Astrocyte of the spinal cord (primary cell): ENCODE data around the gene RNF220.

Experiments used
- DNase-seq: peaks from one replicate; pipeline ENCODE4 v3.0.0; 2011; ENCODE audit warnings: low read depth, low spot score
- H3K4me3 ChIP-seq: 2 replicates; pipeline ENCODE4 v1.5.1; 2011; ENCODE audit warnings: low read depth, mild to moderate bottlenecking, low read length, moderate library complexity
- in situ Hi-C: cut with HindIII; loops from 2 replicates; pipeline ENCODE4 v1.10.0; 2017; ENCODE audit warnings: low sequenced_read_pairs
- TF ChIP-seq, protein P1 (sequence below): IDR thresholded peaks from 2 replicates; pipeline ENCODE4 v1.5.1; 2012; ENCODE audit warnings: low read depth, mild to moderate bottlenecking, low read length, inconsistent platforms

Gene RNF220

DNA sequence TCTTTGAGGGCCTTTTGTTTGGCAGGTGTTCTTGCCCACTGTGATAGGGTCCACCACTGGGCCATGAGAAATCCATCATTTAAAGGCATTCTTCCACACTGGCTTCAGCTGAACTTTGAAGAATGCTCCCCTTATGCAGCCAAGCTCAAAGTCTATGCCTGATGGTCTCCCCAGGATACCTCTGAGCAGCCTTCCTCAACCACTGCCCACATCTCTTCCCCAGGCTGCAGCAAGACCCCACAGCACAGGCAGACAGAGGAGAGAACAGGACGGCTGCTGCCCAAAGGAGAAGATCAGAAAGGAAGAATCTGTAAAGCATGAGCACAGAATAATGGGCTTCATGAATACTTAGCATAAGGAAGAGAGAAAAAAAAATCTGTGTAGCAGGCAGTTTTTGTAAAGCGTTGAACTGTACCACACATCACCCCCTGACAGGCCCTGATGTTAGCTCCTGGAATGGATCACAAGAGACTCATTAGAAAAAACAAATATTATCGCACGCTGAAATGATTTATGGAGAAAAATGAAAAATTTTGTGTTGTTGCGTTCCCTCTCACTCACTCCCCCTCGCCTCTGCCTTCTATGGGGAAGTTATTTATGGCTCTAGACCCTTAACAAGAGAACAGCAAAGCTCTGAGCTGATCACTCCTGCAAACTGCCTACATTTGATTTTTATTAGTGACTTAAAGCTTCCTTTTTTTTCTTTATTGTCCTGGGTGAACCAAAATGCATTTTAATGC, 135.1 kb downstream of the RNF220 start:
- in situ Hi-C loops: no loop called here
- no peak overlapping the region for H3K4me3 ChIP-seq
- DNase-seq: no peak
- TF ChIP-seq, protein P1, sequence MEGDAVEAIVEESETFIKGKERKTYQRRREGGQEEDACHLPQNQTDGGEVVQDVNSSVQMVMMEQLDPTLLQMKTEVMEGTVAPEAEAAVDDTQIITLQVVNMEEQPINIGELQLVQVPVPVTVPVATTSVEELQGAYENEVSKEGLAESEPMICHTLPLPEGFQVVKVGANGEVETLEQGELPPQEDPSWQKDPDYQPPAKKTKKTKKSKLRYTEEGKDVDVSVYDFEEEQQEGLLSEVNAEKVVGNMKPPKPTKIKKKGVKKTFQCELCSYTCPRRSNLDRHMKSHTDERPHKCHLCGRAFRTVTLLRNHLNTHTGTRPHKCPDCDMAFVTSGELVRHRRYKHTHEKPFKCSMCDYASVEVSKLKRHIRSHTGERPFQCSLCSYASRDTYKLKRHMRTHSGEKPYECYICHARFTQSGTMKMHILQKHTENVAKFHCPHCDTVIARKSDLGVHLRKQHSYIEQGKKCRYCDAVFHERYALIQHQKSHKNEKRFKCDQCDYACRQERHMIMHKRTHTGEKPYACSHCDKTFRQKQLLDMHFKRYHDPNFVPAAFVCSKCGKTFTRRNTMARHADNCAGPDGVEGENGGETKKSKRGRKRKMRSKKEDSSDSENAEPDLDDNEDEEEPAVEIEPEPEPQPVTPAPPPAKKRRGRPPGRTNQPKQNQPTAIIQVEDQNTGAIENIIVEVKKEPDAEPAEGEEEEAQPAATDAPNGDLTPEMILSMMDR: no peak

DNA sequence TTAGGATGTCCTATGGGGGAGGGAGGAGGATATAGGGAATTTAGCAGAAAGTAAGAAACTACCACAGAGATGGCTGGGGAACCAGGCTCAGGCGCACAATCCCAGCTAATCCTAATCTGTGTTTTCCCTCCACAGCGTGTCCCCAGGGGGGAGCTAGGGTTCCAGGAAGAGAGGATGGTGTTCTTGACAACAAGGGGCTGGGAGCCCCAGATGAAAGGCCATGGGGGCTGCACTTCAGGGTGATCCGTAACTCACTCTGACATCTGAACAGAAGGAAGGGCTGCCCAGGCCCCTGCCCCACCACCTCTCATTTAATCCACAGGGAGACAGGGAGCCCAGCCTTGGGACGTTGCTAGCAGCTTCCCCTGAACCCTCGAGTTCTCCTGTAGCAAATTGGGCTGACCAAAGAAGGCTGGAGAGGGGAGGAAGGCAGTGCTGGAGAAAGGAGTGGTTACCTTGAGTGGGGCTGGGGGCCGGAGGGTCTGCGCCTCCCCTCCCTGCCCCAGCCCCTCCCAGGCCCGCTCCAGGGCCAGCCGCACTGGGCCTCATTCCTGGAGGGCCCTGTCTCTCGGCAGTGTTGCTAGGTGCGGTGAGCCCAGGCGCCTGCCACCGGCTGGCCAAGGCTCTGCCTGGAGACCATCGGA, 137.5 kb downstream of the RNF220 start:
- no peak overlapping the region for H3K4me3 ChIP-seq
- in situ Hi-C loops: no loop called here
- TF ChIP-seq, protein P1: no peak
- no peak for DNase-seq

DNA sequence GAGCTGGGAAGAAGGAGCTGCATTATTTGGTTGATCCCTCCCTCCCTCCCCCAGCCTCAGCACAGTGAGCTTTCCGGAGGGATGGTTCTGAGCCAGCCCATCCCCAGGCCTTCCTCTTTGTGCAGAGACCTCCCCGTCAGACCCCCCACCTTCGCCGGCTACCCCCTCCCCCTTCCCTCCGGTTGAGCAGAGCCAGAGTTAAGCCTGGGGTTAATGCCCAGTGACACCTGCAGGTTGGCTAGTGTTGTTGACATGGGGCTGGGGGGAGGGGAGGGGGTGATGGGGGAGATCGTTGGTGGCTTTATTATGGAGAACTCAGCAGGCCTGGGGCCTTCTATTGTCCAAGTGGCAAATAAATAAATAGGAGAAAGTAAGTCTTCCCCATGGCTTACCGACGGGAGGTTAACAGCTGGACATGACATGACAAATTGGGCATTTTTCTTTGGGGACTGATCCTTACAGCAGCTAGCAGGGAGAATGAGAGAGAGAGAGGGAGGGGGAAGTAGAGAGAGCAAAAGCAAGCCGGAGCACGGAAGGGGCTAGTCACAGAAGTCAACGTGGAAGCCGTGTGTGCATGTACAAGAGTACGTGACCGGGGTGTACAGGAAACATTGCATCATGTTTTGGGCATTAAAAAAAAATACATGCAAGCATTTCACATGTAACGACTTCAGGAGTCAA, 138.1 kb downstream of the RNF220 start:
- no peak overlapping the region for H3K4me3 ChIP-seq
- DNase-seq: no peak
- TF ChIP-seq, protein P1: no peak
- in situ Hi-C loops: no loop called here

DNA sequence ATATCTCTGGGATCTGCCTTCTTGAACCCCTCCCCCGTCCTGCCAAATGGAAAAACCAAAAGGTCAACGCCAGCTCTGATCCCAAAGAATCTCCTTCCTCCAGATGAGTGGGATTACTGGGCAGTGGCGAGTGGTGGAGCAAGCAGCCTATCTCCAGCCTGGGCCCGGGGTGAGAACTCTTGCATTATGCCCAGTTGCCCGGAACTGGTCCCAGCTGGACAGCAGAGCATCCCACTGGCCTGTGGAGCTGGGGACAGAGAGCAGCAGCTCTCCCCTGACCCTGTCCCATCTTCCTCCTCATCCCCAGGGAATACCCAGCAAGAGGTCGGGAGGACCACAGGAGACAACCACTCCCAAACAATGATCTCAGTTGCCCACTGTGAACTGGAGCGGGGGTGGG, 138.7 kb downstream of the RNF220 start:
- TF ChIP-seq, protein P1: no peak
- no peak for DNase-seq
- in situ Hi-C loops: no loop called here
- H3K4me3 ChIP-seq: no peak overlapping the region

DNA sequence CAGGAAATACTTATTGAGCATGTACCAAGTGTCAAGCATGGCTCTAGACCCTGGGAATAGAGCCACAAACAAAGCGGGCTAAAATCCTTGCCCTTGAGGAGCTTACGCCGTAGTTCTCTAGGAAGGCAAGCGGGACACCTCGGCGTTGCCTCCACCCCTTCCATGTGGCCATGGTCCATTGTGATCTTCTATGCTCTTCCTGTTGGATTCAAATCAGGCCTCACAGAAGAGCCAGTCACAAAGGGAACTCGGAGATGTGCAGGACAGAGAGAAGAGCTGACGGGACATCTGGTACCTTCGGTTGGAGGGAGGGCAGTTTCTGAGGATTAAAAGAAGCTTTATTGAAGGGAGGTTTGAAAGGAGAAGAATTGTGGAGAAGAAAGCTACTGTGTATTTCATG, 139.9 kb downstream of the RNF220 start:
- DNase-seq: no peak
- H3K4me3 ChIP-seq: no peak overlapping the region
- in situ Hi-C loops: no loop called here
- TF ChIP-seq, protein P1: no peak

DNA sequence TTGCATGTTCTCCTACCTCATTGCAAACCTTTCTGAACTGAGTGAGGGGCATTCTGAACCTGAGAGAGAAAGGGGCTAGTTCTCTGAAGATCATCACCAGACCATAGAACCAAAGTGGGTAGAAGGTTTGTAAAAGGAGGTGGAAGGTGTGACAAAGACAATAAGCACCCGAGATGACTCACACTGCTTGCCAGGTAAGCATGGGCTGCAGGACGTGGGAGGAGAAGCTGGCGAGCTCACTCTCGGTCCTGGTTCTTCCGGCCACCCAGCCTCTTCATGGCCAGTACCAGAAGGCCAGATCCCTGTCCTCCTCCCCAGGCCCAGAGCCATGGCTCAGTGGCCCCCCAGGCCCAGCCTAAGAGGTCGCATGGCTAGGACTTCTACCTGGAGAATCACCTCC, 140.9 kb downstream of the RNF220 start:
- no peak overlapping the region for H3K4me3 ChIP-seq
- in situ Hi-C loops: no loop called here
- no peak for DNase-seq
- TF ChIP-seq, protein P1: no peak
